Neural cell (in vitro differentiated cells): Measurements from ENCODE around the gene ANKRD33B. TPM values are rescaled to one million over a fixed set of nuclear protein-coding genes. Genes with fewer than 3 reads are reported as not detected.

Experiments used
- H2AFZ ChIP-seq: fragments of 200-600, 300-800 bp; sonication (generic), shearing (Covaris generic); 2 replicates; pipeline ENCODE4 v1.6.0; 2014; ENCODE audit warnings: low read depth, mild to moderate bottlenecking, antibody characterized with exemption, low read length, moderate library complexity
- H3F3A ChIP-seq: fragments of 200-600 bp; shearing (Covaris generic); 2 replicates; pipeline ENCODE4 v1.6.1; 2016; ENCODE audit warnings: mild to moderate bottlenecking, moderate library complexity, mixed read lengths, antibody characterized with exemption, low read length; ENCODE audit not compliant: insufficient read depth, poor library complexity, severe bottlenecking
- H3K27ac ChIP-seq: fragments of 200-600, 300-800 bp; sonication (generic), shearing (Covaris generic); 2 replicates; pipeline ENCODE4 v1.5.1; 2014; ENCODE audit warnings: mild to moderate bottlenecking, low read length, moderate library complexity
- H3K27me3 ChIP-seq: fragments of 300-800, 200-600 bp; sonication (generic), shearing (Covaris generic); 2 replicates; pipeline ENCODE4 v1.6.0; 2014; ENCODE audit warnings: mild to moderate bottlenecking, low read depth, low read length, moderate library complexity; ENCODE audit not compliant: insufficient read depth
- H3K36me3 ChIP-seq: fragments of 300-800, 200-600 bp; sonication (generic), shearing (Covaris generic); 2 replicates; pipeline ENCODE4 v1.5.1; 2014; ENCODE audit warnings: mild to moderate bottlenecking, antibody characterized with exemption, low read length, moderate library complexity; ENCODE audit not compliant: insufficient read depth
- H3K4me2 ChIP-seq: fragments of 300-800, 200-600 bp; sonication (generic), shearing (Covaris generic); 2 replicates; pipeline ENCODE4 v1.6.0; 2014; ENCODE audit warnings: mild to moderate bottlenecking, low read length
- H3K4me3 ChIP-seq: fragments of 300-800, 200-600 bp; sonication (generic), shearing (Covaris generic); 2 replicates; pipeline ENCODE4 v1.5.1; 2014; ENCODE audit warnings: mild to moderate bottlenecking, low read length, moderate library complexity
- H3K79me2 ChIP-seq: fragments of 200-600 bp; shearing (Covaris generic); replicated peaks from 2 replicates; pipeline ENCODE4 v1.6.0; 2014; ENCODE audit warnings: mild to moderate bottlenecking, low read length, moderate library complexity; ENCODE audit not compliant: insufficient read depth
- H3K9ac ChIP-seq: fragments of 300-800, 200-600 bp; sonication (generic), shearing (Covaris generic); 2 replicates; pipeline ENCODE4 v1.6.1; 2016; ENCODE audit warnings: mild to moderate bottlenecking, low read length, mixed read lengths
- H3K9me2 ChIP-seq: fragments of 200-600 bp; shearing (Covaris generic); 2 replicates; pipeline ENCODE4 v1.6.1; 2016; ENCODE audit warnings: mild to moderate bottlenecking, low read length, mixed read lengths; ENCODE audit not compliant: insufficient read depth
- H3K9me3 ChIP-seq: fragments of 200-600, 300-800 bp; sonication (generic), shearing (Covaris generic); 2 replicates; pipeline ENCODE4 v1.6.1; 2016; ENCODE audit warnings: mild to moderate bottlenecking, mixed run types, low read length, moderate library complexity, mixed read lengths
- H4K20me1 ChIP-seq: fragments of 200-600 bp; shearing (Covaris generic); 2 replicates; pipeline ENCODE4 v1.6.1; 2016; ENCODE audit warnings: mild to moderate bottlenecking, mixed run types; ENCODE audit not compliant: insufficient read depth
- CTCF ChIP-seq: fragments of 450-650 bp; IDR thresholded peaks from 2 replicates; pipeline ENCODE4 v1.5.1; 2014; ENCODE audit warnings: antibody characterized with exemption, mild to moderate bottlenecking, moderate library complexity; ENCODE audit not compliant: poor library complexity, severe bottlenecking
- EP300 ChIP-seq: fragments of 450-650 bp; conservative IDR thresholded peaks from 2 replicates; pipeline ENCODE4 v1.6.1; 2014; ENCODE audit warnings: antibody characterized with exemption, mild to moderate bottlenecking, moderate library complexity; ENCODE audit not compliant: poor library complexity, severe bottlenecking
- EZH2 ChIP-seq: fragments of 200-600, 300-800 bp; shearing (Covaris generic), sonication (generic); IDR thresholded peaks from 2 replicates; pipeline ENCODE4 v1.6.1; 2014; ENCODE audit warnings: antibody characterized with exemption, low read length, borderline replicate concordance, mild to moderate bottlenecking; ENCODE audit not compliant: insufficient read depth, poor library complexity, severe bottlenecking
- MXI1 ChIP-seq: fragments of 450-650 bp; conservative IDR thresholded peaks from 2 replicates; pipeline ENCODE4 v1.6.1; 2014; ENCODE audit warnings: antibody characterized with exemption, mild to moderate bottlenecking; ENCODE audit not compliant: poor library complexity, severe bottlenecking
- POLR2AphosphoS5 ChIP-seq: IDR thresholded peaks from 2 replicates; pipeline ENCODE4 v1.6.1; 2012
- RAD21 ChIP-seq: fragments of 450-650 bp; conservative IDR thresholded peaks from 2 replicates; pipeline ENCODE4 v1.6.1; 2014; ENCODE audit warnings: antibody characterized with exemption, mild to moderate bottlenecking, moderate library complexity
- REST ChIP-seq: IDR thresholded peaks from 2 replicates; pipeline ENCODE4 v1.6.1; 2012; ENCODE audit warnings: borderline replicate concordance
- SMC3 ChIP-seq: fragments of 450-650 bp; conservative IDR thresholded peaks from 2 replicates; pipeline ENCODE4 v1.6.1; 2014; ENCODE audit warnings: antibody characterized with exemption, mild to moderate bottlenecking, moderate library complexity; ENCODE audit not compliant: poor library complexity
- TAF1 ChIP-seq: IDR thresholded peaks from 2 replicates; pipeline ENCODE4 v1.6.1; 2012; ENCODE audit warnings: low read depth
- polyA plus RNA-seq: library from polyadenylated mRNA; depleted of rRNA; stranded (reverse); fragments of >200 nt; gene quantifications from 2 replicates; pipeline ENCODE4 v1.2.3, GENCODE V29; 2014

The ANKRD33B gene
- polyA plus RNA-seq, 1 donor from 2014 or later, result not detected

GRCh38 chr5:10610058-10610457 is 46.2 kb downstream of the ANKRD33B start:
- TF ChIP-seq POLR2AphosphoS5 (no peak), RAD21 (no peak), TAF1 (no peak), EP300 (no peak), CTCF (no peak), SMC3 (no peak), MXI1 (no peak), EZH2 (no peak), REST (no peak)
- no peak overlapping the region for H2AFZ ChIP-seq
- H3F3A ChIP-seq, result no peaks in the 10 kb centered on the region
- H3K27ac ChIP-seq, result no peak overlapping the region
- no peaks in the 10 kb centered on the region for H3K9me2 ChIP-seq
- no peak overlapping the region for H3K9ac ChIP-seq
- no peaks in the 10 kb centered on the region for H3K36me3 ChIP-seq
- no peaks in the 10 kb centered on the region for H3K79me2 ChIP-seq
- H3K27me3 ChIP-seq, result no peaks in the 10 kb centered on the region
- H4K20me1 ChIP-seq, result no peaks in the 10 kb centered on the region
- H3K4me2 ChIP-seq, result no peak overlapping the region
- no peak overlapping the region for H3K4me3 ChIP-seq
- no peaks in the 10 kb centered on the region for H3K9me3 ChIP-seq

GRCh38 chr5:10611290-10611689 is 47.4 kb downstream of the ANKRD33B start:
- H3K79me2 ChIP-seq, result no peaks in the 10 kb centered on the region
- H3K27ac ChIP-seq, result no peak overlapping the region
- H3K4me2 ChIP-seq, result no peak overlapping the region
- H3K4me3 ChIP-seq, result no peak overlapping the region
- no peaks in the 10 kb centered on the region for H4K20me1 ChIP-seq
- H3K36me3 ChIP-seq, result no peaks in the 10 kb centered on the region
- no peak for TF ChIP-seq POLR2AphosphoS5
- no peaks in the 10 kb centered on the region for H3F3A ChIP-seq
- H3K9me2 ChIP-seq, result no peaks in the 10 kb centered on the region
- no peaks in the 10 kb centered on the region for H3K9me3 ChIP-seq
- H3K27me3 ChIP-seq, result no peaks in the 10 kb centered on the region
- no peak overlapping the region for H2AFZ ChIP-seq
- H3K9ac ChIP-seq, result no peak overlapping the region

GRCh38 chr5:10612251-10612650 is 48.4 kb downstream of the ANKRD33B start:
- H3K9ac ChIP-seq, result no peak overlapping the region
- H3K9me3 ChIP-seq, result no peaks in the 10 kb centered on the region
- H3K27me3 ChIP-seq, result no peaks in the 10 kb centered on the region
- H3K36me3 ChIP-seq, result no peaks in the 10 kb centered on the region
- H3K9me2 ChIP-seq, result no peaks in the 10 kb centered on the region
- no peak for TF ChIP-seq RAD21
- no peak for TF ChIP-seq TAF1
- no peak for TF ChIP-seq POLR2AphosphoS5
- no peak for TF ChIP-seq REST
- TF ChIP-seq EZH2, result no peak
- no peak for TF ChIP-seq SMC3
- no peak for TF ChIP-seq MXI1
- TF ChIP-seq EP300, result no peak
- TF ChIP-seq CTCF, result no peak
- H2AFZ ChIP-seq, result no peak overlapping the region
- H4K20me1 ChIP-seq, result no peaks in the 10 kb centered on the region
- no peak overlapping the region for H3K4me2 ChIP-seq
- no peak overlapping the region for H3K27ac ChIP-seq
- H3F3A ChIP-seq, result no peaks in the 10 kb centered on the region
- no peak overlapping the region for H3K4me3 ChIP-seq
- H3K79me2 ChIP-seq, result no peaks in the 10 kb centered on the region
